DOHH2 (cell line): ENCODE results near the gene ZNF414.
"Not testable (repeated sequence)": the region's sequence is repeated elsewhere in the genome, so short reads cannot be mapped to it uniquely, and the experiment has no call there.

ENCODE experiments used
- H3F3A ChIP-seq: fragments of 200-600 bp; sonication (generic), shearing (Covaris generic); 2 replicates; pipeline ENCODE4 v1.6.0; 2016; ENCODE audit warnings: antibody characterized with exemption, mild to moderate bottlenecking; ENCODE audit not compliant: control insufficient read depth, insufficient read depth
- H3K27ac ChIP-seq: fragments of 200-600 bp; sonication (generic); 2 replicates; pipeline ENCODE4 v1.5.1; 2014; ENCODE audit warnings: low read depth, mild to moderate bottlenecking, low read length, moderate library complexity
- H3K27me3 ChIP-seq: fragments of 200-600 bp; sonication (generic); 2 replicates; pipeline ENCODE4 v1.6.1; 2014; ENCODE audit warnings: mild to moderate bottlenecking, low read length, mixed read lengths; ENCODE audit not compliant: control insufficient read depth
- H3K36me3 ChIP-seq: fragments of 200-600 bp; sonication (generic); 2 replicates; pipeline ENCODE4 v1.6.1; 2014; ENCODE audit warnings: mild to moderate bottlenecking, low read length, moderate library complexity, mixed read lengths; ENCODE audit not compliant: control insufficient read depth
- H3K4me1 ChIP-seq: fragments of 200-600 bp; sonication (generic); 2 replicates; pipeline ENCODE4 v1.6.1; 2014; ENCODE audit warnings: mild to moderate bottlenecking, low read length, mixed read lengths; ENCODE audit not compliant: control insufficient read depth
- H3K4me2 ChIP-seq: fragments of 200-600 bp; sonication (generic); 2 replicates; pipeline ENCODE4 v1.6.0; 2014; ENCODE audit warnings: mild to moderate bottlenecking, low read length, moderate library complexity
- H3K4me3 ChIP-seq: fragments of 200-600 bp; sonication (generic); 2 replicates; pipeline ENCODE4 v1.5.1; 2014; ENCODE audit warnings: mild to moderate bottlenecking, low read length, mixed read lengths
- H3K79me2 ChIP-seq: fragments of 200-600 bp; sonication (generic); 2 replicates; pipeline ENCODE4 v1.6.1; 2014; ENCODE audit warnings: mild to moderate bottlenecking, low read length, mixed read lengths; ENCODE audit not compliant: control insufficient read depth
- H3K9me2 ChIP-seq: fragments of 200-600 bp; sonication (generic); replicated peaks from 2 replicates; pipeline ENCODE4 v1.6.1; 2014; ENCODE audit warnings: mild to moderate bottlenecking, low read length, mixed read lengths; ENCODE audit not compliant: control insufficient read depth
- H3K9me3 ChIP-seq: fragments of 200-600 bp; sonication (generic); 2 replicates; pipeline ENCODE4 v1.6.1; 2014; ENCODE audit warnings: antibody characterized with exemption, low read length, mixed read lengths; ENCODE audit not compliant: control insufficient read depth, insufficient read depth
- H4K20me1 ChIP-seq: fragments of 200-600 bp; sonication (generic); 2 replicates; pipeline ENCODE4 v1.6.0; 2014; ENCODE audit warnings: low read depth, mild to moderate bottlenecking, antibody characterized with exemption, low read length, moderate library complexity; ENCODE audit not compliant: control insufficient read depth, insufficient read depth
- EZH2phosphoT487 ChIP-seq: fragments of 200-600 bp; sonication (generic); IDR thresholded peaks from 2 replicates; pipeline ENCODE4 v1.6.1; 2017; ENCODE audit warnings: borderline replicate concordance, mild to moderate bottlenecking, antibody characterized with exemption, low read length, moderate library complexity, mixed read lengths
- TF ChIP-seq, protein P1 (sequence below): fragments of 200-600 bp; sonication (generic); IDR thresholded peaks from one replicate; pipeline ENCODE4 v1.5.1; 2014; ENCODE audit warnings: antibody characterized with exemption, mild to moderate bottlenecking, low read depth, low read length; ENCODE audit not compliant: poor library complexity, severe bottlenecking

ZNF414 gene

DNA sequence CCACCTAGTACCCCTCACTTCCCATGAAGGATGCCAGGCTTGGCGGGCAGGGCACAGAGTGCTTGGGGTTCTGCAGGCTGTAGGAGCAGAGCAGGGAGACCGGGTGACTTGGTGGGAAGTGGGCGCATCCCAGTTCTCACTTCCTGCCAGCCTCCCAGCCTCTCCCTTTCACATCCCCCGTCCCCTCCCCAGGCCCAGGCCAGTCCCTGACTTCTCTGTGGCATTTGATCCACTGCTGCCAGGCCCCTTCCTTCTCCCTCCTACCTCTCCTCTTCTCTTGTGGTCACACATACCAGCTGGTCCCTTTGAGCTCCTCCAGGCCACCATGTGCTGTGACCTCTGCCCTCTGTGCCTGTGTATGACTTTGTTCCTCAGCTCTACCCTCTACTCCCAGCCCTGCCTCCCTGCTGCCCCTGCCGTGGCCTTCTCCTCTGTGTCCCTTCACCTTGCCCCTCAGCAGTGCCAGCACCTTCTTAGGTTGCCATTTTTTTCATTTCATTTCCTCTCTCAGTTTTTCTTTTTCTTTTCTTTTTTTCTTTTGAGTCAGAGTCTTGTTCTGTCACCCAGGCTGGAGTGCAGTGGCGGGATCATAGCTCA is 43.8 kb upstream of the ZNF414 start:
- Histone ChIP-seq H3K36me3 (no peaks in the 10 kb centered on the region), H3K27ac (no peak overlapping the region), H3K79me2 (no peaks in the 10 kb centered on the region)

DNA sequence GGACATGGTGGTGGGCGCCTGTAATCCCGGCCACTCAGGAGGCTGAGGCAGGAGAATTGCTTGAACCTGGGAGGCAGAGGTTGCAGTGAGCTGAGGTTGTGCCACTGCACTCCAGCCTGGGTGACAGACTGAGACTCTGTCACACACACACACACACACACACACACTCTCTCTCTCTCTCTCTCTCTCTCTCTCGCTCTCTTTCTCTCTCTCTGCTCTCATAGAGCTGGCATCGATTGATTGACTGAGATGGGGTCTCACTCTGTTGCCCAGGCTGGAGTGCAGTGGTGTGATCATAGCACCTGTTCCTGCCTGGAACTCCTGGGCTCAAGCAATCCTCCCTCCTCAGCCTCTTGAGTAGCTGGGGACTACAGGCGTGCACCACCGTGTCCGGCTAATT is 39.8 kb upstream of the ZNF414 start:
- H3K4me2 ChIP-seq, H3F3A ChIP-seq, H3K9me2 ChIP-seq, H3K27ac ChIP-seq, H3K27me3 ChIP-seq, H3K36me3 ChIP-seq, H3K4me1 ChIP-seq, H3K4me3 ChIP-seq, H4K20me1 ChIP-seq, H3K9me3 ChIP-seq, H3K79me2 ChIP-seq: not testable (repeated sequence)

More for the DNA sequence above, 43.8 kb upstream of the ZNF414 start:
- no peaks in the 10 kb centered on the region for H3K9me2 ChIP-seq
- H3K9me3 ChIP-seq = no peaks in the 10 kb centered on the region
- no peak overlapping the region for H3K4me3 ChIP-seq
- no peak overlapping the region for H3K4me2 ChIP-seq
- H3K27me3 ChIP-seq = no peaks in the 10 kb centered on the region
- no peaks in the 10 kb centered on the region for H3F3A ChIP-seq
- H4K20me1 ChIP-seq = no peaks in the 10 kb centered on the region
- TF ChIP-seq, protein P1, sequence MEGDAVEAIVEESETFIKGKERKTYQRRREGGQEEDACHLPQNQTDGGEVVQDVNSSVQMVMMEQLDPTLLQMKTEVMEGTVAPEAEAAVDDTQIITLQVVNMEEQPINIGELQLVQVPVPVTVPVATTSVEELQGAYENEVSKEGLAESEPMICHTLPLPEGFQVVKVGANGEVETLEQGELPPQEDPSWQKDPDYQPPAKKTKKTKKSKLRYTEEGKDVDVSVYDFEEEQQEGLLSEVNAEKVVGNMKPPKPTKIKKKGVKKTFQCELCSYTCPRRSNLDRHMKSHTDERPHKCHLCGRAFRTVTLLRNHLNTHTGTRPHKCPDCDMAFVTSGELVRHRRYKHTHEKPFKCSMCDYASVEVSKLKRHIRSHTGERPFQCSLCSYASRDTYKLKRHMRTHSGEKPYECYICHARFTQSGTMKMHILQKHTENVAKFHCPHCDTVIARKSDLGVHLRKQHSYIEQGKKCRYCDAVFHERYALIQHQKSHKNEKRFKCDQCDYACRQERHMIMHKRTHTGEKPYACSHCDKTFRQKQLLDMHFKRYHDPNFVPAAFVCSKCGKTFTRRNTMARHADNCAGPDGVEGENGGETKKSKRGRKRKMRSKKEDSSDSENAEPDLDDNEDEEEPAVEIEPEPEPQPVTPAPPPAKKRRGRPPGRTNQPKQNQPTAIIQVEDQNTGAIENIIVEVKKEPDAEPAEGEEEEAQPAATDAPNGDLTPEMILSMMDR = no peak
- no peak for TF ChIP-seq EZH2phosphoT487
- no peaks in the 10 kb centered on the region for H3K4me1 ChIP-seq

DNA sequence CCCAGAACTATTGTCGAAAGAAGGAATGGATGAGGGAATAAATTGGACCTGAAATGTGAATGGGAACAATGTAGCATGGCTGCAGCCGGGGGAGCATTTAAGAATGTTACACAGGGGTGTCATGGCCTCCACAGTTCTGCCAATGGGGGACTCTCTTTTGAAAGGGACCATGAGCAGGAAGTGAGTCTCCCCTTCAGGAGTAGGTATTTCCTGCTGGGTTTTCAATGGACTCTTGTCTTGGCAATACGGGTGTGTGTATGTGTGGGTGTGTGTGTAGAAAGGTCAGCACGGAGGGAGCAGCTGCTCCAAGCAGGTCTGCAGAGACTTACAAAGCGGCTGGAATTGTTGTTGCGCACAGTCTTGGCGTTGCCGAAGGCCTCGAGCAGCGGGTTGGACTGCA is 38.8 kb upstream of the ZNF414 start:
- Histone ChIP-seq H3K27me3 (no peaks in the 10 kb centered on the region), H3K9me2 (no peaks in the 10 kb centered on the region), H3F3A (no peaks in the 10 kb centered on the region), H3K4me1 (no peaks in the 10 kb centered on the region), H3K9me3 (no peaks in the 10 kb centered on the region), H3K79me2 (no peaks in the 10 kb centered on the region), H3K4me2 (no peak overlapping the region), H3K4me3 (no peak overlapping the region), H3K27ac (no peak overlapping the region), H4K20me1 (no peaks in the 10 kb centered on the region), H3K36me3 (no peaks in the 10 kb centered on the region)
- TF ChIP-seq EZH2phosphoT487 = no peak
- TF ChIP-seq, protein P1 = no peak

DNA sequence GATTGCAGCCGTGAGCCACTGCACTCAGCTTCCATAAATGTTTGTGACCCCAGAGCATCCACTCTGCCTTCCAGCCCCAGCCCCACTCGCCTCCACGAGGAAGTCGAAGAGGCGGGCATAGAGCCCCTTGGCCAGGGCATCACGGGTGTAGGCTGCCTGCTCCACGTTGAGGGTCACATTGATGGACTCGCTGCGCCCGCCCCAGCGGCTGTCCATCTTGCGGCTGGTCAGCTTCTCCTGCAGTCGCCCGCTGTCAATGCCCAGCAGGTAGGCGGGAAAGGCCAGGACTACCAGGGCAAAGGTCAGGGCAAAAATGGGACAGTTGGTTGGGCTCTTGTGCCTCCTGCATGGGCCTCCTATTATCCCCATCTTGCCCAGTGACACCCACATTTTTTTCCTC is 36.1 kb upstream of the ZNF414 start:
- Histone ChIP-seq H3K79me2 (no peaks in the 10 kb centered on the region), H3K9me3 (no peaks in the 10 kb centered on the region), H3K4me3 (no peak overlapping the region), H3F3A (no peaks in the 10 kb centered on the region), H3K27ac (no peak overlapping the region), H4K20me1 (no peaks in the 10 kb centered on the region), H3K4me2 (no peak overlapping the region), H3K4me1 (no peaks in the 10 kb centered on the region), H3K36me3 (no peaks in the 10 kb centered on the region), H3K27me3 (no peaks in the 10 kb centered on the region), H3K9me2 (no peaks in the 10 kb centered on the region)
- TF ChIP-seq EZH2phosphoT487 = no peak
- TF ChIP-seq, protein P1 = no peak
